Activated T-helper 1 cell treated with anti-CD3 and anti-CD28 coated beads, Interleukin-12 subunit alpha, Interleukin-12 subunit beta, Interleukin-2, Interleukin-4 antibody, amounts not matched to agents 30 ng/mL and 10 ng/mL and 1 ng/mL, durations not matched to agents 14 hours and 24 hours and 36 hours (primary cell): ENCODE measurements around the gene SLC22A1. TPM values are rescaled to one million over a fixed set of nuclear protein-coding genes. Genes with fewer than 3 reads are reported as not detected.
"Not testable (repeated sequence)": the region's sequence is repeated elsewhere in the genome, so short reads cannot be mapped to it uniquely, and the experiment has no call there.

ENCODE experiments used
- DNase-seq: peaks from one replicate; pipeline ENCODE4 v3.0.0; 2021; ENCODE audit warnings: low spot score
- H3K27ac Mint-ChIP-seq: one replicate; pipeline ENCODE4 v1.8.0; 2021; ENCODE audit warnings: mild to moderate bottlenecking, mixed read lengths
- H3K27me3 Mint-ChIP-seq: one replicate; pipeline ENCODE4 v1.8.0; 2022; ENCODE audit warnings: mild to moderate bottlenecking, moderate library complexity, mixed read lengths; ENCODE audit not compliant: insufficient read depth
- H3K36me3 Mint-ChIP-seq: one replicate; pipeline ENCODE4 v1.8.0; 2021; ENCODE audit warnings: low read depth, mixed read lengths
- H3K4me1 Mint-ChIP-seq: one replicate; pipeline ENCODE4 v1.8.0; 2021; ENCODE audit warnings: low read depth, mixed read lengths
- H3K4me3 Mint-ChIP-seq: one replicate; pipeline ENCODE4 v1.8.0; 2021; ENCODE audit warnings: mild to moderate bottlenecking, moderate library complexity, mixed read lengths
- H3K9me3 Mint-ChIP-seq: one replicate; pipeline ENCODE4 v1.8.0; 2021; ENCODE audit warnings: mixed read lengths
- intact Hi-C: fragments of 100-400 bp; cut with micrococcal nuclease; formaldehyde crosslinking; loops from one replicate; pipeline ENCODE4 v1.15.1; 2024
- total RNA-seq: library from RNA; stranded (reverse); gene quantifications from 2 replicates; pipeline ENCODE4 v1.2.3, GENCODE V29; 2022

The SLC22A1 gene
- total RNA-seq, 1 donor from 2014 or later, result 3.7 TPM

DNA sequence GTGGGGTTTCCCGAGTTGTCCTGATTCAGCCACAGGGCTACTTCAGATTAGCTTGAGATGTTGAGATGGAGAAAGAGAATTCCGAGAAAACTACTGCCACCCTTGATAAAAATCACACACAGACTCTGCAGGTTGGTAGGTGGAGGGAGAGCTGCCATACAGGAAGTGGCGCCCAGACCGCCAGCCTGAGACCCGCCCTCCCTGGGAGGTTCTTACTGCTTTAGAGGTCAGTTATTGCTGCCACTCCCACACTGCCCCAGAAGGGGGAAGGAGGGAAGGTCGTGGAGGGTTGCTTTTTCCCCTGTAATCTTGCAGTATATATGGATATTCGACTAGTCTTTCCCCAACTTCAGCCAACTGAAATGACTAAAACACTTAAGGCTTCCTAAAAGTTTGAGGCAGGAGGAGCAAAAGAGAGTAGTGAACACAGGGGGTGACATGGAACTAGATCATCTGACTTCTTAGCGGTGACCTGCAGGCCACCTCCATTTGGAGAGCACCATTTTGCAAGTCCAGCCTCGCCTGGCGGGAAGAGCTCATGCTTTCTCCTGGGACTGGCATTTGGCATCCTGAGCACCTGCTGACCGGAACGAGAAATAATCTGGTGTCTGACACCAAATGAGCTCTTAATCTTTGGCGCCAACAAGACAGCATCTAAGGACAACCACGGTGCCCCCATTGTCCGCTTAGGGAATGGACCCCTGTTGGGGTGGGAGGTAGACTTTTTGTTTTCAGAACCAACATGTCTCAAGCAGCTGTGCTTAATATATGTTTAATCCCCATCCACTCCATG is 35.7 kb upstream of the SLC22A1 start:
- peak overlapping the region; percentile 31 for H3K27ac Mint-ChIP-seq
- intact Hi-C loops, result no loop called here
- peaks cover 70% of the 10 kb centered on the region for H3K36me3 Mint-ChIP-seq
- no peak for DNase-seq
- H3K27me3 Mint-ChIP-seq, result no peaks in the 10 kb centered on the region
- H3K4me3 Mint-ChIP-seq, result no peak overlapping the region
- H3K9me3 Mint-ChIP-seq, result no peaks in the 10 kb centered on the region
- peaks cover 21% of the 10 kb centered on the region for H3K4me1 Mint-ChIP-seq

GRCh38 chr6:160086754-160087153 is 34.9 kb upstream of the SLC22A1 start:
- peaks cover 21% of the 10 kb centered on the region for H3K4me1 Mint-ChIP-seq
- peaks cover 65% of the 10 kb centered on the region for H3K36me3 Mint-ChIP-seq
- H3K27ac Mint-ChIP-seq, result no peak overlapping the region
- intact Hi-C loops, result no loop called here
- no peak for DNase-seq
- H3K27me3 Mint-ChIP-seq, result no peaks in the 10 kb centered on the region
- H3K9me3 Mint-ChIP-seq, result no peaks in the 10 kb centered on the region
- no peak overlapping the region for H3K4me3 Mint-ChIP-seq

GRCh38 chr6:160088069-160088783 is 33.4 kb upstream of the SLC22A1 start:
- intact Hi-C loops, result no loop called here
- Mint-ChIP-seq H3K4me3 (no peak overlapping the region), H3K4me1 (peaks cover 21% of the 10 kb centered on the region), H3K9me3 (no peaks in the 10 kb centered on the region), H3K27ac (no peak overlapping the region), H3K36me3 (peaks cover 57% of the 10 kb centered on the region), H3K27me3 (no peaks in the 10 kb centered on the region)
- DNase-seq, result no peak

DNA sequence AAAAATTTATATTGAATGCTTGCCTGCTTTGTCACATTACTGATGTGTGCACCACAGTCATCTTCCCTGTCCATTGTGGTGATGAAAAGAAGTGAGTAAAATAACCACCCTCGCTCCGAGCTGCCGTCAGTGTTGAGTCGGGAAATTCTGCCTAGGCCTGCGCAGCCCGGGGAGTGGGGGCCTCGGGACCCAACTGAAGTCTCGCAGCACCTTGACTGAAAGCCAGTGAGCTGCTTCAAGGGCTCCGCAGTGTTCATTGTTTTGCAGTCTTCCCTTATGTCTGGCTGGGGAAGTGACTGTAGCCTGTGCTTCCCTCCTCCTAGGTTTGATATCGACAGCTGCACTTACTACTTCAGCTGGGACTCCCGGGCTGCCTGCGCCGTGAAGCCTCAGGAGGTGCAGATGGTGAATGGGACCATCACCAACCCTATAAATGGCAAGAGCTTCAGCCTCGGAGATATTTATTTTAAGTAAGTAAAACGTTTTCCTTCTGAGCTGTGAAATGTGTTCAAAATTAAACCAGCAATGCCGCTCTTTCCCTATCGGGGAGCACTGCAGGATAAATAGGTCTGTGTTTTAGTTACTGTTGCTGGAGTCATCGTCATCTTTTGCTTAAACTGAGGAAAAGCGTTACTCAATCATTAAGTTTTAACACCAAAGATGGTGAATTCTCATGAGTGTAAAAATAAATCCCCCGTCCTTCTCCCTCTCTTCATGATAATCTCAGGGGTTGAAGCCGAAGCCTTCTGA is 32.7 kb upstream of the SLC22A1 start:
- Mint-ChIP-seq H3K4me3 (no peak overlapping the region), H3K36me3 (peaks cover 56% of the 10 kb centered on the region), H3K4me1 (peaks cover 16% of the 10 kb centered on the region), H3K27me3 (no peaks in the 10 kb centered on the region), H3K27ac (no peak overlapping the region), H3K9me3 (no peaks in the 10 kb centered on the region)
- DNase-seq, result no peak
- intact Hi-C loops, result no loop called here

GRCh38 chr6:160089534-160089897 is 32.1 kb upstream of the SLC22A1 start:
- H3K36me3 Mint-ChIP-seq, result peaks cover 55% of the 10 kb centered on the region
- H3K4me1 Mint-ChIP-seq, result peaks cover 11% of the 10 kb centered on the region
- intact Hi-C loops, result no loop called here
- H3K27ac Mint-ChIP-seq, result no peak overlapping the region
- no peak for DNase-seq
- no peaks in the 10 kb centered on the region for H3K9me3 Mint-ChIP-seq
- no peaks in the 10 kb centered on the region for H3K27me3 Mint-ChIP-seq
- H3K4me3 Mint-ChIP-seq, result no peak overlapping the region

DNA sequence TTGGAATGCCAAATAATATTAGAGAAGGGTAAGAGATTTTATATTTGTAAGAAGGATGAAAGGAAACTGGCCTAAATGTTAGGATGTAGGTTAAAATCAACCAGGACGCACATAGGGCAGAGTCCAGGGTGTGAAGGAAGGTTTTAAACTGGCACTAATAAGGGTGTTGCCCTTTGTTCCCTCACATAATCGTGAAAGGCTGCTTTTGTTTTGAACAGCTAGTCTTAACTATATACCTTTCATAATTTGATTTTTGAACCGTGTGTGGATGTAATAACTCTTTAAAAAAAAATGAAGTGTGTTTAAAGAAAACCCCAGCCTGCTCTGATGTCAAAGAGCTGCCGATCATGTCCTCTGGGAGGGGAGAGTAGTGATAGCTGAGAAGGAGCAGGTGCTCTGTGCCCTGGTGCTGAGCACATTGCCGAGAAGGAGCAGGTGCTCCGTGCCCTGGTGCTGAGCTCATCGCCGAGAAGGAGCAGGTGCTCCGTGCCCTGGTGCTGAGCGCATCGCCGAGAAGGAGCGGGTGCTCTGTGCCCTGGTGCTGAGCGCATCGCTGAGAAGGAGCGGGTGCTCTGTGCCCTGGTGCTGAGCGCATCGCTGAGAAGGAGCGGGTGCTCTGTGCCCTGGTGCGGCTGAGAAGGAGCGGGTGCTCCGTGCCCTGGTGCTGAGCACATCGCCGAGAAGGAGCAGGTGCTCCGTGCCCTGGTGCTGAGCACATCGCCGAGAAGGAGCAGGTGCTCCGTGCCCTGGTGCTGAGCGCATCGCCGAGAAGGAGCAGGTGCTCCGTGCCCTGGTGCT is 31.0 kb upstream of the SLC22A1 start:
- intact Hi-C loops, H3K4me3 Mint-ChIP-seq, DNase-seq, H3K27me3 Mint-ChIP-seq, H3K4me1 Mint-ChIP-seq, H3K27ac Mint-ChIP-seq, H3K9me3 Mint-ChIP-seq: not testable (repeated sequence)
- H3K36me3 Mint-ChIP-seq, result peaks cover 52% of the 10 kb centered on the region

GRCh38 chr6:160092176-160092575 is 29.4 kb upstream of the SLC22A1 start:
- H3K27me3 Mint-ChIP-seq, H3K9me3 Mint-ChIP-seq, intact Hi-C loops, H3K4me1 Mint-ChIP-seq, DNase-seq, H3K27ac Mint-ChIP-seq, H3K4me3 Mint-ChIP-seq: not testable (repeated sequence)
- H3K36me3 Mint-ChIP-seq, result peaks cover 54% of the 10 kb centered on the region

- no peak for DNase-seq
- no peak overlapping the region for H3K27ac Mint-ChIP-seq
- H3K27me3 Mint-ChIP-seq, result no peaks in the 10 kb centered on the region
- no peaks in the 10 kb centered on the region for H3K9me3 Mint-ChIP-seq
- no peak overlapping the region for H3K4me3 Mint-ChIP-seq
- H3K36me3 Mint-ChIP-seq, result peaks cover 53% of the 10 kb centered on the region
- no peaks in the 10 kb centered on the region for H3K4me1 Mint-ChIP-seq
- intact Hi-C loops, result no loop called here
These were observed 29.0 kb upstream of the SLC22A1 start for GRCh38 chr6:160092602-160093001.

GRCh38 chr6:160093061-160093460 is 28.6 kb upstream of the SLC22A1 start:
- H3K27ac Mint-ChIP-seq, result no peak overlapping the region
- H3K36me3 Mint-ChIP-seq, result peaks cover 50% of the 10 kb centered on the region

DNA sequence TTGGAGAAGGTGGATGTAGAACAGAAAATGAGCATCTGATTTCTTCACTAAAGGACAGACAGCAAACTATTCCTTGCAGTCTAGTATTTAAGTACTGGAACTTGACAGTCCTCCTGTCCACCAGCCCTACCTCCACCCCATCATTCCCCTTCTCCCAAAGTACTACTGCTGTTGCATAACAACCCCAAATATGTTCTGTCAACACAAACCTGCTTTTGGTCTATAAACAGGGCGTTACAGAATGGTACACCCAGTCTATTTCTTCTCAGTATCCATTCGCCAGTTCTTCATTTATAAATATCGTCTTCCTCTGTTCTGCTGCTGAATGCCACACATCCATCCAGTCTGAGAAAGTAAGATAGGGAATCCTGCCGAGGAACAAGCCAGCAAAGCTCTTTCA is 27.7 kb upstream of the SLC22A1 start:
- Mint-ChIP-seq H3K27me3 (no peaks in the 10 kb centered on the region), H3K9me3 (no peaks in the 10 kb centered on the region), H3K4me1 (peaks cover 3% of the 10 kb centered on the region), H3K4me3 (no peak overlapping the region), H3K36me3 (peaks cover 49% of the 10 kb centered on the region), H3K27ac (no peak overlapping the region)
- intact Hi-C loops, result no loop called here
- DNase-seq, result no peak

More at GRCh38 chr6:160093061-160093460, 28.6 kb upstream of the SLC22A1 start:
- no peak overlapping the region for H3K4me3 Mint-ChIP-seq
- DNase-seq, result no peak
- H3K27me3 Mint-ChIP-seq, result no peaks in the 10 kb centered on the region
- H3K9me3 Mint-ChIP-seq, result no peaks in the 10 kb centered on the region
- no peaks in the 10 kb centered on the region for H3K4me1 Mint-ChIP-seq
- intact Hi-C loops, result no loop called here

- H3K36me3 Mint-ChIP-seq, result peaks cover 42% of the 10 kb centered on the region
- H3K9me3 Mint-ChIP-seq, result no peaks in the 10 kb centered on the region
- no peak for DNase-seq
- intact Hi-C loops, result no loop called here
- H3K4me3 Mint-ChIP-seq, result no peak overlapping the region
- no peaks in the 10 kb centered on the region for H3K27me3 Mint-ChIP-seq
- H3K4me1 Mint-ChIP-seq, result peaks cover 8% of the 10 kb centered on the region
- no peak overlapping the region for H3K27ac Mint-ChIP-seq
These were observed 26.3 kb upstream of the SLC22A1 start for GRCh38 chr6:160095146-160095845.
